ENCODE measurements around the gene NID2.

The NID2 gene

DNA sequence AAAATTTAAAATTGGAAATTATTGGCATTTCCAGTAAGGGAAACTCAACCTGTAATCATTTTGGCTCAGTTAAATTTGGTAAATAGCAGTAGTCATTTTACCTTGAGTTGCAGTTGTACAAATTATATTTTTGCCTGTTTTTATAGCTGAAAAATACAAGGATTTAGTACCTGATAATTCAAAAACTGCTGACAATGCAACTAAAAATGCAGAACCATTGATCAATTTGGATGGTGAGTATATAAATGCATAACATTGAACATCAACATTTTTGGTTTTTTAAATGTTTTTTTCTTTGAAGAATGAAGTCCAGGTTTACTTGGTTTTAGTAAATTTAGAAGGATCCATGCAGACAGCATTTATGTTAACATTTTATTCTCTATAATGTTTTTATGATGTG is 70.5 kb downstream of the NID2 start:
- no peak for DNase-seq

GRCh38 chr14:51996148-51996746 is 72.6 kb downstream of the NID2 start:
- no peak for DNase-seq

- DNase-seq = no peak
Observed at GRCh38 chr14:51993285-51993920, 75.5 kb downstream of the NID2 start.

DNA sequence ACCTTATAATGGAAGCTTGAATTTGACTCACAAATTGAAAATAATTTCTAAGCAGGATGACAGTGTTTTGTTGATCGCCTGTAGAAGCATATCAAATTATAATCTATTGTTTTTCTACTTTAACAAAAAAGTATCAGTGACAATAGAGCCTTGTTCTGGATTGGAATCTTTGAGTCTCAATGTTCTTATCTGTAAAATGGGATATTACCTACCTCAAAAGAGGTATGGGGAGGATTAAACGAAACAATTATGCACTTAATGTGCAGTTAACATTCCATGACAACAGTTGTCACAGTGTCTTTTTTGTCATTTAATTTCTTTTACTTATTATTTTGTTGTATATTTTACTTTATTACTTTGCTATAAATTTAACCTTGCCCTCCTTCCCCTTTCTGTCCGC is 78.4 kb downstream of the NID2 start:
- DNase-seq = no peak

DNA sequence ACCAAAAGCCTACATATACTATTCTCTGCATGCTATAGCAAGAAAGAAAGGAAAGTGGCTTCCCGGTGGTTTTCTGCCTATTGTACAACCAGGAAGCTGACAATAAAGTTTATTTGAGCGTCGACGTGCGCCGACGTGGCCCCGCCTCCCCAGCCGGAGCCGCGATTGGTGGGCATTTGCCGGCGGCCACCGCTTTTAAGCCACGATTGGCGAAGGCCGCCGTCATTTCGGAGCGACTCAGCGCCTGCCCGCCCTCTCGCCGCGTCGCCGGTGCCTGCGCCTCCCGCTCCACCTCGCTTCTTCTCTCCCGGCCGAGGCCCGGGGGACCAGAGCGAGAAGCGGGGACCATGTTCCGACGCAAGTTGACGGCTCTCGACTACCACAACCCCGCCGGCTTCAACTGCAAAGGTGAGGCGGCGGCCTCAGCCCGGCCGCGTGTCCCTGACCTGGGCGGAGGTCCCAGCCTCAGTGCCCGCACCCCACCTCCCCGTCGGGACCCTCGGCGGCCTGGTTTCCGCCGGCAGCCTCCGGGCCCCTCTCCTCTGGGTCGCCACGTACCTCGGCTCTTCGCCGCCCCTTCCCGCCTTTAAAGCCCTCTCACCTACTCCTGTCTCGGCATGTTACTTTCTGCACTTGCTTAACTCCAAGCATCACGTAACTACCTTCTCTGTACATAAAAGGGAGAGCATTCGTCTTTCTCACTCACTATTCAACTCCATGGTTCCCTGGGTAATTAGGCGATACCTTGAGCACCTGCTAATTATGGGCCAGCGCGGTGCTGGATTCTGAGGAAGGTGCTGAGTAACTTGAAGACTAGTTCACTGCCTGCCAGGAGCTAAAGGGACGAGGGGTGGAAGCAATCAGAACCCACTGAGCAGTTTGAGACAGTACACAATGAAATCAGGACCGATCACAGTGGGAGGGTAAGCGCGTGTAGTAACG is 79.3 kb downstream of the NID2 start, which contains the start of gene RTRAF:
RTRAF (plus strand) TSS at position 254 of the 942 bp plus-strand sequence; CDS start at position 348, 94 bp downstream.
- DNase-seq = peak; percentile 90

DNA sequence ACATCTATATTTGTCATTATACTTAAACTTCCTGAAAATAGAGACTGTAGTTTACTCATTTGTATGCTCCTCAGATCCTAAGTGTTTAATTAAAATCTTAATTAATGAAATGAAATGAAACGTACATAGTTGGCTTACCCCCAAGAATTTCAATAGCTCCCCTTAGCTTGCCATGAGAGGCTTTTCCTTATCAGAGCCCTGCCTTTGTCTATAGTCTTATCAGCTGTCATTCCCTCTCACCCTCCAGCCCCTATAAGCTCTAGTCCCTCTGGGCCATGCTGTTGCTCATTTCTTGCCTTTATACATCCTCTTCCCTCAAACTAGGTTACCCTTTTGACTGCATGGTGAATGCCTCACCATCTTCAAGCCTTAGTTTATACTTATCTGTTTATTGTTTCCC is 80.6 kb downstream of the NID2 start:
- DNase-seq = no peak

GRCh38 chr14:51981218-51981854 is 87.5 kb downstream of the NID2 start:
- no peak for DNase-seq

- DNase-seq = peak; percentile 82
Observed at GRCh38 chr14:51979088-51979709, 89.7 kb downstream of the NID2 start.

GRCh38 chr14:51978681-51979085 is 90.2 kb downstream of the NID2 start:
- no peak for DNase-seq

GRCh38 chr14:51977075-51977474 is 91.8 kb downstream of the NID2 start:
- DNase-seq = no peak

GRCh38 chr14:51972566-51972965 is 96.3 kb downstream of the NID2 start:
- DNase-seq = no peak

DNA sequence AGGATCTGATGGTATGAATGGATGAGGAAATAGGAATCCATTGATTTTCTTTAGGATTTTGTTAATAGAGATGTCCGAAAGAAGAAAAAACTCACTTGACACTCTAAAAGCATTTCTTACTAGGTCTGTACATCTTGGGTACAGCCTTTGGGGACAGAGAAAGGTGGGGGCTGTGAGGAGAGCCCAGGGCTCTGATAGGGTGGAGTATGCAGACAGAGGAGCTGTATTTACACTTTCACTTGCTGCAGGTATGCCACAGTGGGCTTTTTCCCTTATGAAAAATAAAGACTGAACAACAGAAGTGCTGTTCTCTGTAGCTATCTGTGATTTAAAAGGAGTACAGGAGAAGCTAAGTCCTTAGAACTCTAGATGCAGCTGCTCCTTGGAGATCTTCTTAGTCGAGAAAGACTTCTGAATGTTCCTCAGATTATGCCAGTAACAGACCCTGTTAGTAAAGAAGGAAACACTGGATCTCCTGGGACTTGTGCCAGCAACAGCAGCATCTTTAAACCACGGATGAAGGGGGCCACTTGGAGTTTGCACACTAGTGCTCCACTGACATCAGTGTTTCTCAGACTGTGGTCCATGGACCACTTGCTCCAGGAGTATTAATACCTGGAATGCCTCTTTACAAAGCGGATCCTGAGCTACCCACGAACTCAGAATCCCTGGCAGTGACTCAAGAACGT is 98.9 kb downstream of the NID2 start:
- DNase-seq = no peak

GRCh38 chr14:51967521-51967920 is 101.3 kb downstream of the NID2 start:
- DNase-seq = no peak

- no peak for DNase-seq
Observed at GRCh38 chr14:51963286-51963685, 105.6 kb downstream of the NID2 start.

DNA sequence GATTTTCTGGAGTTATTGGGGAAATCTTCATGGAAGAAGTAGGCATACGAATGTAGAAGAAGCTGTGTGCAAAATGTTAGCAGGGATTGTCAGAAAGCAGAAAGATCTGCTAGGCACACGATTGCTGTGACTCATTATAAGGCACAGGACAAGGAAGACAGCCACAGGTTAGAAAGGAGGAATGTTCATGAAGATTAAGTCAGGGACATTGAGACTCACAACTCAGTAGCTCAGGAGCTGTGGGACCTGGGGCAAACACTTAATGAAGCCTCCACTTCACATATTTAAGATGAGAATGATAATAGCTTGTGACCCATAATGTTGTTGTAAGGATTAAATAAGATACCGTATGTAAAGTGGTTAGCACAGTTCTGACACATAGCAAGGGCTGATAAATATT is 106.1 kb downstream of the NID2 start:
- no peak for DNase-seq

GRCh38 chr14:51960866-51961265 is 108.0 kb downstream of the NID2 start:
- no peak for DNase-seq

GRCh38 chr14:51959928-51960327 is 108.9 kb downstream of the NID2 start:
- DNase-seq = no peak

GRCh38 chr14:51957950-51958349 is 110.9 kb downstream of the NID2 start:
- no peak for DNase-seq
